ENCODE measurements around the gene CASP5. TPM values are rescaled to one million over a fixed set of nuclear protein-coding genes. Genes with fewer than 3 reads are reported as not detected.
"Not testable (repeated sequence)": the region's sequence is repeated elsewhere in the genome, so short reads cannot be mapped to it uniquely, and the experiment has no call there.

Gene CASP5
- total RNA-seq (2012; rRNA removed) (not detected in 2 replicates), polyA plus RNA-seq (2012; rRNA removed) (not detected in 2 replicates), Bru-seq, nascent RNA (percentile 14 among the genes with signal in this experiment), BruChase-seq, experiment 1, labeled RNA remaining after a 6-hour chase (percentile 19 among the genes with signal in this experiment), BruChase-seq, experiment 2, labeled RNA remaining after a 2-hour chase (percentile 25 among the genes with signal in this experiment)
- not detected in 2 replicates for polyA plus RNA-seq (2012; cell fraction: cytosol; rRNA removed)
- polyA plus RNA-seq (2012; cell fraction: nucleus; rRNA removed; ENCODE audit: low replicate concordance), result 0.13 TPM in 1 of 2 replicates, not detected in the other
- long read RNA-seq, result 0 reads

GRCh38 chr11:105023003-105023402 is at the start of gene CASP5:
Gene CASP5, minus strand, starts transcription at chr11:105023168. Its CDS starts 32 bp downstream, at chr11:105023136.
- Histone ChIP-seq H3K27me3 (ENCODE audit: control insufficient read depth, insufficient read depth, low read length) (no peaks in the 10 kb centered on the region), H3K4me1 (ENCODE audit: control insufficient read depth, insufficient read depth, low read length) (no peaks in the 10 kb centered on the region), H3K56ac (ENCODE audit: extremely low read depth, insufficient read depth, low read length) (no peak within 1 kb of the TSS), H3K9me1 (ENCODE audit: insufficient read depth, low read length) (no peaks in the 10 kb centered on the region), H4K8ac (ENCODE audit: low read depth in 2 of 2, low read length in 2 of 2) (no peak within 1 kb of the TSS), H3K27ac (ENCODE audit: insufficient read depth, low read length) (no peak within 1 kb of the TSS), H3K4ac (ENCODE audit: low read depth, low read length) (no peak within 1 kb of the TSS), H3K14ac (replicated peaks; ENCODE audit: low read depth, low read length) (no peak within 1 kb of the TSS), H2BK120ac (ENCODE audit: low read depth, low read length) (no peak within 1 kb of the TSS), H4K5ac (ENCODE audit: low read depth, low read length) (no peak within 1 kb of the TSS), H3K9ac (ENCODE audit: low read depth, low read length) (no peak within 1 kb of the TSS), H3K79me1 (ENCODE audit: low read depth in 1 of 2, low read length in 2 of 2) (no peaks in the 10 kb centered on the region), H2AFZ (replicated peaks; ENCODE audit: low read length, poor library complexity) (no peak within 1 kb of the TSS), H2BK5ac (ENCODE audit: low read depth, low read length, poor library complexity, severe bottlenecking) (no peak within 1 kb of the TSS), H4K91ac (ENCODE audit: insufficient read depth, low read depth, low read length) (no peak within 1 kb of the TSS), H2BK15ac (ENCODE audit: low read depth, low read length) (no peak within 1 kb of the TSS), H4K20me1 (ENCODE audit: insufficient read depth, low read length) (no peaks in the 10 kb centered on the region), H2AK5ac (ENCODE audit: low read depth, low read length) (no peak within 1 kb of the TSS), H2BK20ac (ENCODE audit: low read depth, low read length) (no peak within 1 kb of the TSS), H2AK9ac (replicated peaks; ENCODE audit: low read depth, low read length, poor library complexity) (no peak within 1 kb of the TSS), H3K4me2 (ENCODE audit: low read depth, low read length) (no peak within 1 kb of the TSS), H3K4me3 (ENCODE audit: insufficient read depth, low read depth, low read length) (no peak within 1 kb of the TSS), H3K9me3 (ENCODE audit: control insufficient read depth, insufficient read depth, low read length) (no peaks in the 10 kb centered on the region), H3K18ac (ENCODE audit: low read depth, low read length) (no peak within 1 kb of the TSS), H3K23ac (ENCODE audit: low read depth, low read length) (no peak within 1 kb of the TSS), H3K36me3 (ENCODE audit: control insufficient read depth, insufficient read depth, low read length) (peaks cover 7% of the 10 kb centered on the region)
- in situ Hi-C loops (cut with MboI; ENCODE audit: low sequenced_read_pairs), result no loop called here
- no TSS peak for BruUV-seq (replicated peaks)
- dilution Hi-C loops (cut with HindIII; ENCODE audit: low sequenced_read_pairs, unreplicated experiment), result no loop called here
- TF ChIP-seq CTCF (conservative IDR thresholded peaks at IDR 0.05; ENCODE audit: low read depth, low read length), result no peak
- no peak for TF ChIP-seq POLR2A (IDR thresholded peaks at IDR 0.05; ENCODE audit: low read depth, low read length)
- no peak for TF ChIP-seq MXI1 (IDR thresholded peaks at IDR 0.05; ENCODE audit: borderline replicate concordance, low read depth, low read length)
- no peak for TF ChIP-seq SMC3 (IDR thresholded peaks at IDR 0.05; ENCODE audit: low read depth, low read length)
- TF ChIP-seq MAZ (IDR thresholded peaks at IDR 0.05; ENCODE audit: borderline replicate concordance, low read depth, low read length), result no peak
- no peak for TF ChIP-seq CEBPB (IDR thresholded peaks at IDR 0.05; ENCODE audit: low read depth, low read length)
- TF ChIP-seq CHD1 (IDR thresholded peaks at IDR 0.05; ENCODE audit: low read depth, low read length), result no peak
- ChIA-PET POLR2A (ENCODE audit: unreplicated experiment) (no interaction called here), CTCF (no interaction called here)
- ATAC-seq (ENCODE audit: low read depth), result no peak
- intact Hi-C loops (cut with micrococcal nuclease), result no loop called here
- DNase-seq, result no peak

- H3K18ac ChIP-seq (ENCODE audit: low read depth, low read length); H2BK5ac ChIP-seq (ENCODE audit: low read depth, low read length, poor library complexity, severe bottlenecking); ATAC-seq (ENCODE audit: low read depth); H4K91ac ChIP-seq (ENCODE audit: insufficient read depth, low read depth, low read length); H3K36me3 ChIP-seq (ENCODE audit: control insufficient read depth, insufficient read depth, low read length); H3K9me3 ChIP-seq (ENCODE audit: control insufficient read depth, insufficient read depth, low read length); H2BK15ac ChIP-seq (ENCODE audit: low read depth, low read length); in situ Hi-C loops (cut with MboI; ENCODE audit: low sequenced_read_pairs); H3K14ac ChIP-seq (replicated peaks; ENCODE audit: low read depth, low read length); H3K4me2 ChIP-seq (ENCODE audit: low read depth, low read length); H3K56ac ChIP-seq (ENCODE audit: extremely low read depth, insufficient read depth, low read length); H2AK5ac ChIP-seq (ENCODE audit: low read depth, low read length); intact Hi-C loops (cut with micrococcal nuclease); H2BK120ac ChIP-seq (ENCODE audit: low read depth, low read length); H4K20me1 ChIP-seq (ENCODE audit: insufficient read depth, low read length); H2AK9ac ChIP-seq (replicated peaks; ENCODE audit: low read depth, low read length, poor library complexity); H2BK20ac ChIP-seq (ENCODE audit: low read depth, low read length); H2AFZ ChIP-seq (replicated peaks; ENCODE audit: low read length, poor library complexity); POLR2A ChIA-PET (ENCODE audit: unreplicated experiment); H3K27ac ChIP-seq (ENCODE audit: insufficient read depth, low read length); H3K9ac ChIP-seq (ENCODE audit: low read depth, low read length); H3K23ac ChIP-seq (ENCODE audit: low read depth, low read length); H3K4ac ChIP-seq (ENCODE audit: low read depth, low read length); BruUV-seq (replicated peaks); H3K79me1 ChIP-seq (ENCODE audit: low read depth in 1 of 2, low read length in 2 of 2); H4K5ac ChIP-seq (ENCODE audit: low read depth, low read length); H3K27me3 ChIP-seq (ENCODE audit: control insufficient read depth, insufficient read depth, low read length); H4K8ac ChIP-seq (ENCODE audit: low read depth in 2 of 2, low read length in 2 of 2); CTCF ChIA-PET; H3K9me1 ChIP-seq (ENCODE audit: insufficient read depth, low read length); DNase-seq; dilution Hi-C loops (cut with HindIII; ENCODE audit: low sequenced_read_pairs, unreplicated experiment); H3K4me3 ChIP-seq (ENCODE audit: insufficient read depth, low read depth, low read length); H3K4me1 ChIP-seq (ENCODE audit: control insufficient read depth, insufficient read depth, low read length): not testable (repeated sequence)
- WGBS, 2 experiments (ENCODE audit: extremely low coverage in 2 of 2, insufficient read length in 1 of 2), result no CpG with 5 or more reads among the region's 2 CpGs
Measured at GRCh38 chr11:105072080-105072479, 49.1 kb upstream of the CASP5 start.

Data from IMR-90 (cell line).